MV-4-11 (cell line): ENCODE data around the gene UBE2Q1.

Experiments
- DNase-seq: peaks from one replicate; lab custom pipeline; 2025; lab: John Stamatoyannopoulos, UW

UBE2Q1 gene

GRCh38 chr1:154557939-154558719 is at the start of gene UBE2Q1:
UBE2Q1 (minus strand) TSS chr1:154558662; CDS start chr1:154558553, 109 bp downstream.
- peak; percentile 22 for DNase-seq

- DNase-seq, result peak; percentile 97
Measured at GRCh38 chr1:154607609-154608396, 49.3 kb upstream of the UBE2Q1 start, which contains the start of gene ADAR. ADAR (minus strand) TSS chr1:154608186; CDS start chr1:154608006, 180 bp downstream.

DNA sequence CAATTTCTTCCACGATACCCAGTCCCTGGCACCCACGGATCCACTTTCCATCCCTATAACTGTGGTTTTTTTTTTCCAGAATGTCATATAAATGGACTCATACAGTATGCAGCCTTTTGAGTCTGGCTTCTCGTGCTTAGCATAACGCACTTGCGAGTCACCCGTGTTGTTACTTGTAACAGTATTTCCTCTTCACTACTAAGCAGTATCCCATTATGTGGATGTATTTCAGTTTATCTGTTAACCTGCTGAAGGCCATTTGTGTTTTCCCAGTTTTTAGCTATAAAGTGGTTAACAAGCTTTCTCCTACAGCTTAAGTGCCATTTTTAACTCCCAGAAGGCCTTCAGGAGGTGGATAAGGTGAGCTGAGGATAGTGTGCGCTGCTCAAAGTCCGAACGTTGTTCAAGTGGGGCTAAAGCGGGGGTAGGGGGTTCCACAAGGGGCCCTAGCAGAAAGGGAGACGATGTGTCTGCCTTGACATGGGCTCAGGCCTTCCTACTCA is 48.7 kb upstream of the UBE2Q1 start:
- DNase-seq, result peak; percentile 34

DNA sequence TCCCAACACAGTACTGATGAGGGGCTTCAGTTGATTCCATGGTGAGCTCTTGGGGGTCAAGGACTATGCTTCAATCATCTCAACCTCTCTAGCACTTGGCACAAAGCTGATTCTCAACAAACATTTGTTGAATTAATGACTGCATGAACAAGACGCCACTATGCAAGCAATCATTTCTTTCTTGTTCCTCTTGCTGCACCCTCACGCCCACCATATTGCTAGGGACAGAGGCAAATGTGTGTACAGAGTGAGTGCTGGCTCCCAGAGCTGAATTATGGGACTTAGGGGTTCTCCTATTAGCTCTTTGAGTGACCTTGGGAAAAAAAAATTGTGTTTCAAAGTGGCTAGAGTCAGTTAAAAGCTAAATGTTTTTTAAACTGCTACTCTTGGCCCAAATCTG is 47.1 kb upstream of the UBE2Q1 start:
- DNase-seq, result no peak

- no peak for DNase-seq
Measured at GRCh38 chr1:154603317-154603716, 44.9 kb upstream of the UBE2Q1 start.

GRCh38 chr1:154599658-154600057 is 41.2 kb upstream of the UBE2Q1 start:
- no peak for DNase-seq

- no peak for DNase-seq
Measured at GRCh38 chr1:154598871-154599635, 40.6 kb upstream of the UBE2Q1 start.

DNA sequence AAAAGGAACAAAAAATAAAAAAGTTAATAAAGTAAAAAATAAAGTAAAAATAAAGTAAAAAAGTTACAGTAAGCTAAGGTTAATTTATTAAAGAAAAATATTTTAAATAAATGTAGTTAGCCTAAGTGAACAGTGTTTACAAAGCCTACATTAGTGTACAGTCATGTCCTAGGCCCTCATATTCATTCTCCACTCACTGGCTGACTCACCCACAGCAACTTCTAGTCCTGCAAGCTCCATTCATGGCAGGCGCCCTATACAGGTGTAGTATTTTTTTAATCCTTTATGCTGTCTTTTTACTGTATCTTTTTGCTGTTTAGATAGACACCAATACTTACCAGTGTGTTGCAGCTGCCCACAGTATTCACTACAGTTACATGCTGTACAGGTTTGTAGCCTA is 37.2 kb upstream of the UBE2Q1 start:
- no peak for DNase-seq

- DNase-seq, result no peak
Measured at GRCh38 chr1:154594811-154595210, 36.3 kb upstream of the UBE2Q1 start.

DNA sequence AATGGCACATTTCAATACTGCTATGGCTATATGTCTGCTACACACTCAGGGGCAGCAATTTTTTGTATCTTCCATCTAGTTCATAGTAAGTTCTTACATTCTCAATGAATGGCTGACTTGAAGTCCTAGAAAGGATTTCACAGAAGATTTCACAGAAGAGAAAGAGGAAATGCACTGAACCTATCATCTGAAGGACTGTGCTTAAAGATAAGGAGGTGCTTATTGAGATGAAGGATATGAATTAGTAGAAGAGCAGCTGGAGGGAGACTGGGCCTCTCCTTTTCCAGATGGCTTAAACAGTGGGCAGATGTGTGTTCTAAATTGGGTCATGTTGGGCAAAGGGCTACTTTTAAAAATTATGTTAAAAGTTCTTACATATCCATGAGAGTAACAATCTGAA is 34.9 kb upstream of the UBE2Q1 start:
- DNase-seq, result no peak

DNA sequence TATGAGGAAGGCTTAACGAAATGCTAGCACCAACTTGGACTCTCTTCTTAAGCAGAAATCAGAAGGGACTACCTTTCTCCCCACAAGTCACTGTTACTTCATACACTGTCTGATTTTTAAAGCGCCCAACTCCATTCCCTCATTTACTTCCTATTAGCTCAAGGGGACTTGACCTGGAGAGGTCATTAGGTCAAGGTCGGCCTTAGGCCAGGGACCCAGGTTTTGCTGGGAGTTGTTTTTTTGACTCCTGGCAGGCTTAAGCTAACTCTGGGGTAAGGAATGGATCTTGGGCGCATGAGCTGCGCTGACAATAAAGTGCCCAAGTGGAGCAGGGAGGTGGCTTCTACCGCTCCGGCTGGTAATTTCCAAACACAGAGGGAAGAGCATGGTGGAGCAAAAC is 32.7 kb upstream of the UBE2Q1 start:
- DNase-seq, result no peak

DNA sequence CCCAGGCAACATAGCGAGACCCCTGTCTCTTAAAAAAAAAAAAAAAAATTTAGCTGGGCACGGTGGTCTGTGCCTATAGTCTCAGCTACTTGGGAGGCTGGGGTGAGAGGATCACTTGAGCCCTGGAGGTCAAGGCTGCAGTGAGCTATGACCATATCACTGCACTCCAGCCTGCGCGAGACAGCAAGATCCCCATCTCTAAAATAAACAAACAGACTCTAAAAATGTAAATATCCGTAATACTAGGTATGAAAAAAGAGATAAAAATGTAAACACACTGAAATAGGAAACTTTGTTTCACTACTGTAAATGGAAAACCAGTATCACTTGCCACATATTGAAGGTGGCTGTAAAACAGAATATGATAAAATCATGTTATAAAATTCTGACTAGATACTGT is 32.3 kb upstream of the UBE2Q1 start:
- DNase-seq, result no peak

GRCh38 chr1:154589780-154590179 is 31.3 kb upstream of the UBE2Q1 start:
- DNase-seq, result no peak

GRCh38 chr1:154586641-154587040 is 28.2 kb upstream of the UBE2Q1 start:
- DNase-seq, result no peak

- DNase-seq, result no peak
Measured at GRCh38 chr1:154586231-154586630, 27.8 kb upstream of the UBE2Q1 start.

- no peak for DNase-seq
Measured at GRCh38 chr1:154584267-154584994, 26.0 kb upstream of the UBE2Q1 start.

- no peak for DNase-seq
Measured at GRCh38 chr1:154583773-154584172, 25.3 kb upstream of the UBE2Q1 start.

- no peak for DNase-seq
Measured at GRCh38 chr1:154582885-154583284, 24.4 kb upstream of the UBE2Q1 start.

DNA sequence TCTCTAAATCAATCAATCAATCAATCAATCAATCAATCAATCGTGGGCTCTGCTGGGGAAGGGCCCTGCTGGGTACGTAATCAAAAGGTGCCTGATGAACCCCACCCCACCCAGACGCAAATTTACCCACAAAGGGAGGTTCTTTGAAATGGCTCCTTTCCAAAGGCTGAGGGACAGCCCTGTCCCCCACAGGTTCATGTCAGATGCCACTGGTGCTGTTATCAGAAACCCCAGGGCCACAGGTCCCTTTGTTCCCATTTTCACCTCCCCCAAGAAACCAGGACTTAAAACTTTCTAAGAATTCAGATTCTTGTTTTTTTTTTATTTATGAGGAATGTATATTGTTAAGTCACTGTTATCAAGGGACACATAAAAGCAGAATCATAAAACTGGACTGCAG is 23.3 kb upstream of the UBE2Q1 start:
- no peak for DNase-seq

- no peak for DNase-seq
Measured at GRCh38 chr1:154579374-154579773, 20.9 kb upstream of the UBE2Q1 start.

DNA sequence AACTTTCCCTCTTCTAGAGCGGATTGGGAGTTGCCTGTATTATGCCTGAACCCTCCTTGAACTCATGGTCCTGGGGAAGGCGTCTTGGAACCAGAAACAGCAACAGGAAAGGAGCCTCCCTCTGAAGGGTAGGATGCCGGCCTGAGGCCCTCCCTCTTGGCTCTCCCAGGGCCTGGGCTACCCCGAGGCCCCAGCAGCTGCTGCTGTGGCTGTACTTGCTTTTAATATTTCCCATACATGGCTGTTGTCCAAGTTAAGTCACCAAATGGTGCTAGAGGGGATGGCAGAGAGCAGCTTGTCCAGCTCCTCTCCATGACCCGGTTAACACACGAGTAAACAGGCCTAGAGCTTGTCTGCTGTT is 19.6 kb upstream of the UBE2Q1 start:
- no peak for DNase-seq
